ENCODE results near the gene PARL.

GRCh38 chr3:183898028-183898431 lies 13.3 kb upstream of the PARL start:
- TF ChIP-seq CTCF (conservative IDR thresholded peaks at IDR 0.05; ENCODE audit: low read depth, low read length) (no peak), EZH2 (IDR thresholded peaks at IDR 0.05; ENCODE audit: borderline replicate concordance, low read depth, low read length, poor library complexity, severe bottlenecking) (no peak)
